ENCODE results near the gene PPP1R2.

Gene PPP1R2

GRCh38 chr3:195565716-195566115, 22.6 kb upstream of the PPP1R2 start:
- DNase-seq, result no peak

- no peak for DNase-seq
Observed at GRCh38 chr3:195563317-195563716, 20.2 kb upstream of the PPP1R2 start.

GRCh38 chr3:195559723-195560409, 16.7 kb upstream of the PPP1R2 start:
- no peak for DNase-seq

GRCh38 chr3:195558602-195559001, 15.5 kb upstream of the PPP1R2 start:
- DNase-seq, result no peak

GRCh38 chr3:195557322-195557721, 14.2 kb upstream of the PPP1R2 start:
- no peak for DNase-seq

DNA sequence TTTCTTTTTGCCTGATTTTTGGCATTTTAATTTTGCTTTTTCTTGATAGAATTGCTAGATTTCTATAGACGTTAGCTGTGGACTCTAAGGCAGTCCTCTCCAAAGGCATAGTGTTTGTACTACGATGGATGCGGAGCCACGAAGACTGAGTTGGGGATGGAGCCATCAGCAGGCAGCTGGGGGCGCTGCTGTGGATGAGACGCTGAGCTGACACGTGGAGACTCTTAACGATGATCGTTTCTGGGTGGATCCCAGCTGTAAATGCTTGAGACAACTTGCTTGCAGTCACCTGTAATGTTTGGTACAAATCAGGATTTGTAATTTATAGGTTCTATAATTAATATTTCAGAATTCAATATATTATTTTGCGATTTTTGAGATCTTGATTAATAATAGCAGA, 13.3 kb upstream of the PPP1R2 start:
- DNase-seq, result peak in 1 of 2 experiments; percentile 47

- DNase-seq, result no peak
Observed at GRCh38 chr3:195555110-195555509, 12.0 kb upstream of the PPP1R2 start.

- DNase-seq, result no peak
Observed at GRCh38 chr3:195554458-195554857, 11.3 kb upstream of the PPP1R2 start.

GRCh38 chr3:195553268-195553667, 10.1 kb upstream of the PPP1R2 start:
- no peak for DNase-seq

GRCh38 chr3:195551381-195551978, 8.4 kb upstream of the PPP1R2 start:
- no peak for DNase-seq

- DNase-seq, result peak in 1 of 2 experiments; percentile 45
Observed at GRCh38 chr3:195550723-195551122, 7.6 kb upstream of the PPP1R2 start.

GRCh38 chr3:195549931-195550519, 6.9 kb upstream of the PPP1R2 start:
- peak; percentile 72 to 77 for DNase-seq

DNA sequence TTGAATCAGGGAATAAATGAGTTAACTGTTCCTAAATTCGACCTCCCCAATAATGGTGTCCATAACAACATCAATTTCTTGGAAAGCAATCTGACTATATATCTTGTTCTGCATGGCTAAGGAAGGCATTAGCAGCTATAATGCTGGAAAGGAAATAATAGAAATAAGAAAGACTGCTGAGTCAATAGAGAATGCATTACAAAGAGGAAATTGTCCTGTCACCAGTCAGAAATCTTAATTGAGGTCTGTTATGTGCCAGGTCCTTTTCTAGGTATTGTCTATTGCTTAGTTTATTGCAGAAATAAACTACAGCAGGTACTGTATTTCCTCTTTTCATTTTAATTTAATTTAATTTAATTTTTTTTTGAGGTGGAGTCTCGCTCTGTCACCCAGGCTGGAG, 5.9 kb upstream of the PPP1R2 start:
- DNase-seq, result no peak

- no peak for DNase-seq
Observed at GRCh38 chr3:195548501-195548900, 5.4 kb upstream of the PPP1R2 start.

DNA sequence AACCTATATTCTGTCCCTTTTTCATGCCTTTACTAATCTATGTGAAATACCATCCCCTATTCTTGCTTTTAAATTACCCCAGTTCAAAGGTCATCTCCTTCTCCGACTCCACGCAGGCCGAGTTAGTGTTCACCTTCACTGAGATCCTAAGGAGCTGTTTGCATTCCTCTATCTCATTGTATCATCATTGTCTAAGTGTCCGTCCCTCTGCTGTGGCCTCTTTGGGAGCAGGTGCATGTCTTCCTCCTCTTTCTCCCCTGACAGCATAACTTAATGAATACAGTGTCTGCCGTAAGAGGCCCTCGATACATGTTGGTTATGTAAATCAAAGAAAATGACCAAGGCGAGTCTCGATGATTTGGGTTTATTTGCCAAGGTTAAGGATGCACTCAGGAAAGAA, 4.9 kb upstream of the PPP1R2 start:
- no peak for DNase-seq

DNA sequence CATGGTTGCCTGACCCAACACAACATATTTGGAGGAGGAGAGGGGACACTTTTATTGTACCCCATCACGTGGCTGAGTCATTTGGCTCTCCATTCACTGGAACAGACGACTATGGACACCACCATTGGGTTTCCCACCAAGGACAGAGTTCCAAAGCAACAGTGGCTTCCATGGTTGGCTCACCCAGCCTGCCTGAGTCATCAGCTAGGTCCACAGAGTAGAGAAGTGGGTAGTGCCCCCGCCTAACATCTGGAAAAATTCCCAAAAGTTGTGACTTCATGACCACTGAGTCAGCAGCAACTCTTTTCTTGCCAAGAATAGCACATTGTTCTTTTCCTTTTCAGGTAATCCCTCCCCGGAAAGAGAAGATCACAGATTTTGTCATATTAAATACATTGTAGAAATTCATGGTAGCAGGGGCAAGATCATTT, 3.0 kb upstream of the PPP1R2 start:
- DNase-seq, result no peak

- no peak for DNase-seq
Observed at GRCh38 chr3:195544634-195545033, 1.5 kb upstream of the PPP1R2 start.

GRCh38 chr3:195544230-195544536, 1.1 kb upstream of the PPP1R2 start:
- DNase-seq, result no peak

DNA sequence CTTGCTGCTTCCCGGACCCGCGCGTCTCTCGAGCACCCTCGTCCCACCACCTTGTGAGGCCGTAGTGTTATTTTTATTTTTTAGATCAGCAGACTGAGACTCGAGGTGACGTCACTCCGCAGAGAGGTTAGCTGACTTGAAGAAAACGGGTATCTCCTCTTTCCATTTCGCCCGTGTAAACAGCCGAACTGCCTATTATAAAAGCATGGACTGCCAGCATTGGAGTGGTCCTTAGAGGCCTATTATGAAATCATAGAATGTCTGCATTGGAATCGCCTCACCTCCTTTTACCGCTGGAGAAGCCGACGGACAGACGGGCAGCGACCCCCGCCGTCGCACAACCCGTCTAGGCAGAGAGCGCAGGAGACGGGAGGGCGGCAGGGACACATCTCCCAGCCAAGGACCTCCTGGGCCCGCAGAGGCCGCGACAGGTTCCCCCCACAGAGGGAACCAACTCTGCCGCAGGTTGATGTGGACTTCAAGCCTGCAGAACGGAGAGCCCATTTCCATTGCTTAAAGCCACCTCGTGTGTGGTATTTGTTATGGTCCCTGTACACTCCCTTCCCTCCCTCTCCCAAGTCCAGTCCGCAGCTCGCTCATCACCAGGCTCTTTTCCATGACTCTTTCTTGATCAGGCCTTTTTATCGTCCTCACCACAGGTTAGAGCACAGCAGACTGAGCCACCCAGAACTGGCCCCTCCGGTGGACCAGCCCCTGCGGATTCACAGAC, 540 bp upstream of the PPP1R2 start:
- DNase-seq, result no peak

- DNase-seq, result no peak
Observed at GRCh38 chr3:195542316-195542697, 818 bp downstream of the PPP1R2 start.

GRCh38 chr3:195540511-195540910, 2.6 kb downstream of the PPP1R2 start:
- no peak for DNase-seq

DNA sequence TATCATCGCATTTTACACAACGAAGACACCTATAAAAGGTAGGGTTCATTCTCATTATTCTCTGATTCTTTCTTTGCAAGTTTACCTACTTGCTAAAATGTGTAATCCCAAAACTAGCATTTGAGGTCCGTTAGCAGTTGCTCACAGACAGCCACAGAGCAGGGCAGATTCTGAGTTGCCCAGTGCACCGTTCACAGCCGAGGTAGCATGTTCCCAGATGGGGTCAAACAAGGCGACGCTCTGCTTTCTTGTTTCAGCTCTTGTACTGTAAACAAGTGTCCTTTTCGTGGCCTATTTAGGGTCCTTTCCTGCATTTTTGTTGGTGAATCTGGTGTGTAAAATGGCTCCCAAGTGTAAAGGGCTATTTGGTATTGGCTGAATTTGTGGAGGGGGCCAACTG, 3.1 kb downstream of the PPP1R2 start:
- DNase-seq, result peak in 1 of 2 experiments; percentile 61

GRCh38 chr3:195539479-195539878, 3.6 kb downstream of the PPP1R2 start:
- no peak for DNase-seq

- peak; percentile 58 to 68 for DNase-seq
Observed at GRCh38 chr3:195537995-195538394, 5.1 kb downstream of the PPP1R2 start.
